GM18951 (cell line): Measurements from ENCODE around the gene SRD5A1.

ENCODE experiments used
- POLR2A ChIP-seq: IDR thresholded peaks from 4 replicates; pipeline ENCODE4 v1.6.1; 2011; ENCODE audit warnings: mild to moderate bottlenecking; ENCODE audit not compliant: insufficient read length, insufficient read depth; ENCODE audit errors: extremely low read depth
- in situ Hi-C: fragments of 300-500 bp; cut with MboI; formaldehyde crosslinking; loops from one replicate; pipeline ENCODE4 v1.12.0; 2022; ENCODE audit warnings: low sequenced_read_pairs, mixed read lengths, inconsistent platforms; ENCODE audit not compliant: unreplicated experiment

The SRD5A1 gene

DNA sequence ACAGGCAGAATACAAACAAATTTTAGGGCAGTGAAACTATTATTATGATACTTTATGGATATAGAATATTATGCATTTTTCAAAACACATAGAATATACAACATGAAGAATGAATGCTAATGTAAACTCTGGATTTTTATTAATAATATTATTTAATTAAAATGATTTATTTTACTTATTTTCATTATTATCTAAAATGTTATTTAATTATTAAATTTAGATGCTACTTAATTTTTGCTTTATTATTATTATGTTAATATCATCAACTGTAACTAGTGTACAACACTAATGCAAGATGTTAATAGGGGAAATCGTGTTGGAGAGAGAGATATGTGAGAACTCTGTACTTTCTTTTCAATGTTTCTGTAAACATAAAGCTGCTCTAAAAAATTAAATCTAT, 40.7 kb downstream of the SRD5A1 start:
- in situ Hi-C loops = no loop called here
- TF ChIP-seq POLR2A = no peak

DNA sequence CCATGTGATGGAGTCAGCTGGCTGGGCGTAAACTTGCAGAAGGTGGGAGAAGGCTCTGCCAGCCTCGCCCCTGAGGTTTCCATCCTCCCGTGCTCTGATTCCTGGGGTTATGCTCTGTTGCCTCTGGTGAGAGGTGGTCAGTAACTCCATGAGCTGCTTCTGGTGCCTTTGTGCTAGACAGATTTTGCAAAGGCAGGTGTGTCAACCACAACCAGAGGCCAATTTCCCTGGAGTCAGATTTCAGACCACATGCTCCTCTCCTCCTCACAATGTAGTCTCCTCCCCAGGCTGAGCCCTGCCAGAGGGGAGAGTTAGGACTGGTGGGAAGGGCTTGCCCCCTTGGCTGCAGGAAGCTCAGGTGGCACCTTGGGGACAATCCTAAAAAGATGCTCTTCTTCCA, 41.2 kb downstream of the SRD5A1 start:
- in situ Hi-C loops = no loop called here
- TF ChIP-seq POLR2A = no peak

DNA sequence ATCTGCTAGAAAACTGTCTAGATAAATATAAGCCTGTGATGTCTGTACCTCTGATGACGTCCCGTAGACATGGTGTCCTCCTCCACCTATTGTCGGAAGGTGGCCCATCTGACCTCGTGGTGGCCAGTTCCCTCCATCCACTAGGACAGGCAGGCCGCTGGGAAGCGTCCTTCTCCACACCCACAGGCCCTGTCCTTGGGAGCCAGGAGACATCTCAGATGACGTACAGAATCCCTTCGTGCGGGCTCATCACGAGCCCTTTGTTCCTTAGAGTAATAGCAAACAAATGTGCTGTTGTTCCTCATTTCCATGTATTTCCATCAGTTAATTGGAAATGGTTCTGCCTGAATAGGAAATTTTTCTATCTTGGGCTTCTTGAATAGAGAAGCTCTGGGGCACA, 41.6 kb downstream of the SRD5A1 start:
- in situ Hi-C loops = no loop called here
- no peak for TF ChIP-seq POLR2A

DNA sequence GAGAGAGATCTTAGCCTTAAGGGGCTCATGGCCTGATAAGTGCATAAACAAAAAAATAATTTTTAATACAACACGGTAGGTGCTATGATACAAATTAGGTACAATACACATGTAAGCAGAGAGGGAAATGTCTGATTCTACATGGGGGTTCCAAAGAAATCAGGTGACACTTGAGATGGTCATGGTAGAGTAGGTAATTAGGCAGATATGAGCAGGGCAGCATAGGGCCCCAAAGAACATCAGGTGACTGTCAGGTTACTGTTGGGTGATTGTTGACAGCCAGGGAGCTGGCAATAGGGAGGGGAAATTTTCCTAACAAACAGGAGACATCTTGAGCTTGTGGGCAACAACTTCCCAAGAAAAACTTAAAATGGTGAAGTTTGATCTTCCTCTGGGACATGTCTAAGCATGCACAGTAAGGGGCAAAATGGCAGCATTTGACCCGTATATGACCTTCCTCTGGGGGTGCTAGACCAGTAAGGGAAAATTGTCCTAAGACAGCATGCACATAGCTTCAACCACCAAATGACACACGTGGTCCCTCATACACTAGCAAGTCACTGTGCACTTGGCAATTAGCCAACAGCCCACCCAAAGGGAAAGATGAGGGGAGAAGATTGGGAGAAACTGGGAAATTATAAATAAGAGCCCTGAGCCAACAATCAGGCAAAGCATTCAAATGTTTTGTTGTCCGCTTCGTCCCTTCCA, 42.7 kb downstream of the SRD5A1 start:
- in situ Hi-C loops = no loop called here
- TF ChIP-seq POLR2A = no peak

DNA sequence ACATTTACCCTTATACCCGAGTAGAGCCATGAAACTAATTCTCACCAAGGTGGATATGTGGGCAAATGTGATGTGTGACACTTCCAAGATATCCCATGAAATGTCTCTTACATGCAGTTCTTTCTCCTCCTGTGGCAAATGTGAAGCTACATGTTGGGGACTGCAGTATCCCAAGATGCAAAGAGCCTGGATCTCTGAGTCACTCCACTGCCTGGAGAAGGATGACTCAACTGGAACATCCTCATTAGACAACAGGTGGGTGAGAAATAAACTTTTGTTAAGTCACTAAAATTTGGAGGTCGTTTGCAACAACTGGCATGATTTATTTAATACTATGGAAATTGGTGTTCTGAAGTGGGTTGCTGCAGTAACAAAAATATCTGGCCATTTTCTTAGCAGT, 43.5 kb downstream of the SRD5A1 start:
- TF ChIP-seq POLR2A = no peak
- in situ Hi-C loops = no loop called here

DNA sequence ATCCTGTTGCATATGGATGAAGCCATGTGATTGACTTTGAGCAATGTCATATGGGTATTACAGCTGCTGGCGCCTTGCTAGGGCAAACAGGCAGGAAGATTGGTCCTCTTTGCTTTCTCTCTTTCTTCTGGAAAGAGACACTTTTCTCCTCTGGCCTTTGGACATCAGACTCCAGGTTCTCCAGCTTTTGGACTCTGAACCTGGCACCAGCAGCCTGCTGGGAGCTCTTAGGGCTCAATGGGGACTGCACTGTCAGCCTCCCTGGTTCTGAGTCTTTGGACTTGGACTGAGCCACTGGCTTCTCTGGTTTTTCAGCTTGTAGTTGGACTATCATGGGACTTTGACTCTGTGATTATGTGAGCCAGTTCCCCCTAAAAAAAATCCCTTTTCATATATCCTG, 45.1 kb downstream of the SRD5A1 start:
- in situ Hi-C loops = no loop called here
- TF ChIP-seq POLR2A = no peak

DNA sequence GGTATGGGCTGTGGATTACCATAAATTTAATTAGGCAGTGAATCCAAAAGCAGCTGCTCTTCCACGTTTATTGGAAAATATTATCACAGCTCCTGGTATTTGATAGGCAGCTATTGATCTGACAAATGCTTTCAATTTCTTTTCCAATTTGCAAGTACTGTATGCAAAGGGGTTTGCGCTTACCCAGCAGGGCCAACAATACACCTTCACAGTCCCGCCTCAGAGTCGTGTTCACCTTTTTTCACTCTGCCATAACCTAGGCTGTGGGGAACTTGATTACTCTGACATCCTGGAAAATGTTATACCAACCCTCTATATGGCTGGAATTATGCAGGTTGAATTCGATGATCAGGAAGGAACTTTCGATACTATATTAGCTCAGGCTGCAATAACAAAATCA, 47.7 kb downstream of the SRD5A1 start:
- TF ChIP-seq POLR2A = no peak
- in situ Hi-C loops = no loop called here

DNA sequence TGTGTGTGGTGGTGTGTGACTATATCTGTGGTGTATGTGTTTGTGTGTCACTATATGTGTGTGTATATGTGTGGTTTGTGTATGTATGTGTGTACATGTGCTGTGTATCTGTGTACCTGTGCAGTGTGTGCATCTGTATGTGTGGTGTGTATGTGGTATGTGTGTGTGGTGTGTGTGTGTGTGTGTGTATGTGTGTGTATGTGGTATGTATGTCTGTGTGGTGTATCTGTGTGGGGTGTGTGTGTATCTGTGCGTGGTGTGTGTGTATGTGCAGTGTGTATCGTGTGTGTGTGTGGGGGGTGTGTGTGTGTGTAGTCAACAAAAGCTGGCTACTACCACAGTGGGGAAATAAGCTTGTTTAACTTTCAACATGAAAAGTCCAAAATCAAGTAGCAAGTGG, 48.4 kb downstream of the SRD5A1 start:
- no peak for TF ChIP-seq POLR2A
- in situ Hi-C loops = no loop called here

DNA sequence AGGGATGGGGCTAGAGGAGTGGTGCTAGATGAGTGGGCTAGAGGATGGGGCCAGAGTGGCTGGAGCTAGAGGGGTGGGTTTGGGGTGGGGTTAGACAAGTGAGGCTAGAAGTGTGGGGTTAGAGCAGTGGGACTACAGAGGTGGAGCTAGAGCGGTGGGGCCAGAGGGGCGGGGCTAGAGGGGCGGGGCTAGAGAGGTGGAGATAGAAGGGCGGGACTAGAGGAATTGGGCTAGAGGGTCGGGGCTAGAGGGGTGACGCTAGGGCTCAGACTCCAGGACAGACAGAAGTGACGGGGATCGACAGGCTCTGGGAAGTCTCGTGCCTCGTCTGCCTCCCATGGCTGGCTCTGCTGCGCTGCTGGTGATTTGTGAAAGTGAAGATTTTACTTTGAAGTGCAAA, 49.0 kb downstream of the SRD5A1 start:
- in situ Hi-C loops = no loop called here
- TF ChIP-seq POLR2A = no peak

DNA sequence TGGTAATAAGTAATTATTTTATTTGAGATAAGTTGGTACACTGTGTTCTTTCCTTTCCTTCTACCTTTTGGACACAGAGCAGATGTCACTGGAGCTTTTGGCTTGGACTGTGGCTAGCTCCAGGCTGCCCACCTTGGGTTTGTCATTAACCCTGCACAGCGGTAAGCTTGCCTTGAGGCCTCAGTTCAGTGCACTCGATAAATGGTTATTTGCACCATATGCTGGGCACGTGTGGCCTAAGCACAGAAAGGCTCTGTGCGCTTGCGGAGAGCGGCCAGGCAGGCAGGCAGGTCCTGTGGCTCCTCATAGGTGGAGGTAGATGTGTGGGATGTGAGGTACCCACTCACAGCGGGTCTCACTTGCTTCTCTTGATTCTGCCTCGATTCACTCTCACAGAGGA, 50.0 kb downstream of the SRD5A1 start:
- no peak for TF ChIP-seq POLR2A
- in situ Hi-C loops = no loop called here

DNA sequence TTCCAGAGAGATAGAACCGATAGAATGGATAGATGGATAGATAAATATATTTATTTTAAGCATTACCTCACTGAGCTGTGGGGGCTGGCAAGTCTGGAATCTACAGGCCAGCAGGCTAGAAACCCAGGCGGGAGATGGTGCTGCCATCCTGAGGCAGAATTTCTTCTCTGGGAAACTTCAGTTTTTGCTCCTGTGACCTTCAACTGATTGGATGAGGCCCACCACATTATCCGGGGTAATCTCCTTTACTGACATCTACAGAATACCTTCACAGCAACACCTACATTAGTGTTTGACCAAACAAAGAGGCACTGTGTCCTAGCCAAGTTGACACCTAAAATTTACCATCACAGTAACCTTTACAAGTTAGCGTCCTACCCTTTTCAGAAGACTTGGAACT, 50.8 kb downstream of the SRD5A1 start:
- TF ChIP-seq POLR2A = no peak
- in situ Hi-C loops = no loop called here

DNA sequence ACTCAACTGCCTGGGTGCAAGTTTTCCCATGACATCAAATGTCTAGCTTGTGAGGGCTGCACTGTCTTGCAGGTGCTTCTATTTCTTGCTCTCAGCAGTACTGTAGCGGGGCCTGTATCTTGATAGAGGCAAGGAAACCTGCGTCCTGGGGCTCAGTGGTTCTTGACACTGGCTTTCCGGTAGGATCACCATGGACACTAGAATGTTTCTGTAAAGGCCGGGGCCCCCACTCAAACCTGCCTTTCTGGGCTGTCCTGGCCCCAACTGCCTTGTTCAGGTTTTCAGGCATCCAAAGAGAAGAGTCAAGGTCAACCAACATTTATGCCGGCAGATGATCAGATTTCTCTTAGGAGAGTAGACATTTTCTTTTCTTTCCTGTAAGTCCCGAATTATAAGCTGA, 53.3 kb downstream of the SRD5A1 start:
- in situ Hi-C loops = no loop called here
- TF ChIP-seq POLR2A = no peak

DNA sequence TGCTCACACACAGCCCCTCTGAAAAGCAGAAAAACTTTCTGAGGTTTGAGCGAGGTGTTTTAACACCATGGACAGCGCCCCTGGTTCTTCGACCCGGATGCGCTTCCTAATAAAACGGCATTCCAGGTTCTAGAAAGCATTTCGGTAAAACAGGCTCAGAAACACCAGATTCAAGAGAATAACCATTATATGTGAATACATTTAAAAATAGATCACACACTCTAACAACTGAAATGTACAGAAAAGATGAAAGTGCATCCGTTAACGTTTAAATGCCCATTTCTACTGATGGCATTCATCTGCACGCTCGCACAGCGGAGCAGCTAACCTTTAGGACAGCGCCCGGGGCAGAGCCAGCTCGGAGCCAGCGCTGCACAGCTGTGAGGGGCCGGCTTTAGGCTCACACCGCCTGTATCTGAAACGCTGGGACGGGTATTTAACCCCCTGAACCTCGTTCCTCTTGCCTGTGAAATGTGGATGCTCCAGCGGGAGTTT, 53.7 kb downstream of the SRD5A1 start:
- in situ Hi-C loops = no loop called here
- no peak for TF ChIP-seq POLR2A

DNA sequence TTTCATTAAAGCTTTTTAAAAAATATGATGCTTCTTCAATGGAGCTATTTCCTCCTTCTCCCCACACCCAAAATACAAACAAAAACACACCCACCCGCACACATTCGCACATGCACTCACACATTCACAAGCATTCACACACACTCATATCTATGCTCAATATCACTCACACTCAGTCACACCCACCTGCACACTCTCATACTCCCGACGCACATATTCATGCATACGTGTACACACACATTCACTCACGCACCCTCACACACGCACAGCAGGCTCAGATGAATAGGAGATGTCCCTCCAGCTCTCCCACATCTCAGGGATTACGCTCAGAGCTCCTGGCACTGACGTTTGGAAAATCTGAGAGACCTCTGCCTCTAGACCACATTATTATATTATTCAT, 54.3 kb downstream of the SRD5A1 start:
- no peak for TF ChIP-seq POLR2A
- in situ Hi-C loops = no loop called here

DNA sequence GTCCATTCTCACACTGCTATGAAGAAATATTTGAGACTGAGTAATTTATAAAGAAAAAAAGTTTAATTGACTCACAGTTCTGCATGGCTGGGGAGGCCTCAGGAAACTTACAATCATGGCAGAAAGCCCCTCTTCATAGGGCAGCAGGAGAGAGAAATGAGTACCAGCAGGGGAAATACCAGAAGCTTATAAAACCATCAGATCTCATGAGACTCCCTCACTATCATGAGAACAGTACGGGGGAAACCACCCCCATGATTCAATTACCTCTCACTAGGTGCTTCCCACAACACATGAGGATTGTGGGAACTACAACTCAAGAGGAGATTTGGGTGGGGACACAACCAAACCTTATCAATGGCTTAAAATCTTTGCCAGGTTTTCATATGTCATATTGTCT, 59.7 kb downstream of the SRD5A1 start:
- in situ Hi-C loops = no loop called here
- TF ChIP-seq POLR2A = no peak
